ENCODE results near the gene PGA3.
A peak's percentile ranks its signal among the peaks of the same experiment; 100 is the strongest.
"Not testable (repeated sequence)": the region's sequence is repeated elsewhere in the genome, so short reads cannot be mapped to it uniquely, and the experiment has no call there.

The PGA3 gene

DNA sequence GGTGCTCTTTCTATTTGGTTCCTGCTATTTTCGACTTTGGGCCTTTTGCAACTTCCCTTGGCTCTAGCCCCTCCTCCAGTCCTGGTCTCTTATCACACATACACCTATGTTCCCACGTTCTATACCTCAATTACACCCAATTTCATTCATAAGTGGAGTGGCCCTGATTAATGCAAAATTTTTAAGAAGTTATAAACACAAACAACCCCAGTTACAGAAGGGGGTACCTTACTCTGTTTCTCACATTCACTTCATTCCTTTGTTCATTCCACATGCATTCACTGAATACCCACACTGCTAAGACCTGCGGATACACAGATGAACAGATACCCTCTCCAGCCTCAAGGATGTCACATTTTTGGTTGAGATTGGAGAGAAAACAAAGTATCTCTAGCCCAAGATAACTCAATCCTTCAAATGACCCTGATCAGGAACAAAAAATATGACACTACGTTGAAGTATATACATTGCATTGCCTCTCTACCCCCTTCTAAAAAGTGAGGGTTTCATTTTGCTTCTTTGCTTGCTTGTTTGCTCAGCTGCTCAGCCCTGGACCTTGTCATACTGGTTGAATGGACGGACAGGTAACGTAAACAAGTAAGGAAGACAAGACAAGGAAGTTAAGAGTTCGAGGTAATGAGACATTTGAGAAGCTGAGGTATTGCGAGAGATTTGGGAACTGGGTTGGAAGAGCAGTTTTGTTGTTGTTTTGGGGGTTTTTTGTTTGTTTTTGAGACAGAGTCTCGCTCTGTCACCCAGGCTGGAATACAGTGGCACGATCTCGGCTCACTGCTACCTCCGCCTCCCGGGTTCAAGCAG lies 38.5 kb upstream of the PGA3 start:
- peak overlapping the region; percentile 56 for H3K4me3 Mint-ChIP-seq
- peaks cover 42% of the 10 kb centered on the region for H3K4me1 Mint-ChIP-seq
- H3K9me3 Mint-ChIP-seq = no peaks in the 10 kb centered on the region
- peaks cover 25% of the 10 kb centered on the region for H3K36me3 Mint-ChIP-seq
- H3K27ac Mint-ChIP-seq = peak overlapping the region; percentile 86
- ATAC-seq (no peak), DNase-seq (ENCODE audit: low spot score in 2 of 2) (no peak)

DNA sequence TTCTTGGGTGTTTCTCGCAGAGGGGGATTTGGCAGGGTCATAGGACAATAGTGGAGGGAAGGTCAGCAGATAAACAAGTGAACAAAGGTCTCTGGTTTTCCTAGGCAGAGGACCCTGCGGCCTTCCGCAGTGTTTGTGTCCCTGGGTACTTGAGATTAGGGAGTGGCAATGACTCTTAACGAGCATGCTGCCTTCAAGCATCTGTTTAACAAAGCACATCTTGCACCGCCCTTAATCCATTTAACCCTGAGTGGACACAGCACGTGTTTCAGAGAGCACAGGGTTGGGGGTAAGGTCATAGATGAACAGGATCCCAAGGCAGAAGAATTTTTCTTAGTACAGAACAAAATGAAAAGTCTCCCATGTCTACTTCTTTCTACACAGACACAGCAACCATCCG lies 37.5 kb upstream of the PGA3 start:
- H3K9me3 Mint-ChIP-seq; ATAC-seq; H3K27ac Mint-ChIP-seq; H3K4me3 Mint-ChIP-seq; DNase-seq (ENCODE audit: low spot score in 2 of 2): not testable (repeated sequence)
- peaks cover 17% of the 10 kb centered on the region for H3K36me3 Mint-ChIP-seq
- peaks cover 33% of the 10 kb centered on the region for H3K4me1 Mint-ChIP-seq

DNA sequence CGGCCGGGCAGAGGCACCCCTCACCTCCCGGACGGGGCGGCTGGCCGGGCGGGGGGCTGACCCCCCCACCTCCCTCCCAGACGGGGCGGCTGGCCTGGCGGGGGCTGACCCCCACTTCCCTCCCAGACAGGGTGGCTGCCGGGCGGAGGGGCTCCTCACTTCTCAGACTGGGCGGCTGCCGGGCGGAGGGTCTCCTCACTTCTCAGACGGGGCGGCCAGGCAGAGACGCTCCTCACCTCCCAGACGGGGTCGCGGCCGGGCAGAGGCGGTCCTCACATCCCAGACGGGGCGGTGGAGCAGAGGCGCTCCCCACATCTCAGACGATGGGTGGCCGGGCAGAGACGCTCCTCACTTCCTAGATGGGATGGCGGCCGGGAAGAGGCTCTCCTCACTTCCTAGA lies 37.0 kb upstream of the PGA3 start:
- not testable (repeated sequence) for DNase-seq (ENCODE audit: low spot score in 2 of 2); H3K27ac Mint-ChIP-seq; H3K9me3 Mint-ChIP-seq; H3K4me3 Mint-ChIP-seq; ATAC-seq
- H3K36me3 Mint-ChIP-seq = peaks cover 12% of the 10 kb centered on the region
- peaks cover 32% of the 10 kb centered on the region for H3K4me1 Mint-ChIP-seq

DNA sequence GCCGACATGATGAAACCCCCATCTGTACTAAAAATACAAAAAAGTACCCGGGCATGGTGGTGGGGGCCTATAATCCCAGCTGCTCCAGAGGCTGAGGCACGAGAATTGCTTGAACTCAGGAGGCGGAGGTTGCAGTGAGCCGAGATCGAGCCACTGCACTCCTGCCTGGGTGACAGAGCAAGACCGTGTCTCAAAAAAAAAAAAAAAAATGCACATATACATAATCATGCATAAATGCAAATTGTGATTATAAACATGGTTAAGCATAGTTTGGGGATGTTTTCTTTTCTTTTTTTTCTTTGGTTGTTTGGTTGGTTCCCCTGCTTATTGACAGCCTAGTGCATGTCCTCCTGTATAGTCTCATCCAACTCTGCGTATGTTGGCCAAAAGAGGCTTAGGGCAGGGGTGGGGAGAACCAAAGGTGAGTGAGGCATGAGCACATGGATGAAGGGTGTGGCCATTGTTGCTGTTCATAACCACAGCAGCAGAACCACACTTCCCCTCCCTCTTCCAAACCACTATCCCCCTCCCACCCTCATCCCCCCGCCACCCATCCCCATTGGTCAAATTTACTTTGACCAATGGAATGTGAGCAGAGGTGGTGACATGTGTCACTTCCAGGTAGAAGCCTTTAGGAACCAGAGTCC lies 35.1 kb upstream of the PGA3 start:
- peaks cover 6% of the 10 kb centered on the region for H3K36me3 Mint-ChIP-seq
- peaks cover 33% of the 10 kb centered on the region for H3K4me1 Mint-ChIP-seq
- ATAC-seq (no peak), DNase-seq (ENCODE audit: low spot score in 2 of 2) (no peak)
- H3K4me3 Mint-ChIP-seq = no peak overlapping the region
- no peak overlapping the region for H3K27ac Mint-ChIP-seq
- no peaks in the 10 kb centered on the region for H3K9me3 Mint-ChIP-seq

- ATAC-seq (no peak), DNase-seq (ENCODE audit: low spot score in 2 of 2) (no peak)
- H3K4me3 Mint-ChIP-seq = no peak overlapping the region
- no peaks in the 10 kb centered on the region for H3K9me3 Mint-ChIP-seq
- H3K27ac Mint-ChIP-seq = no peak overlapping the region
- peaks cover 6% of the 10 kb centered on the region for H3K36me3 Mint-ChIP-seq
- peaks cover 29% of the 10 kb centered on the region for H3K4me1 Mint-ChIP-seq
Observed at GRCh38 chr11:61168800-61169199, 34.5 kb upstream of the PGA3 start.

- Mint-ChIP-seq H3K9me3 (no peaks in the 10 kb centered on the region), H3K27ac (no peak overlapping the region), H3K4me3 (no peak overlapping the region), H3K36me3 (no peaks in the 10 kb centered on the region), H3K4me1 (peaks cover 14% of the 10 kb centered on the region)
- no peak for ATAC-seq
- DNase-seq (ENCODE audit: low spot score in 2 of 2) = no peak
Observed at GRCh38 chr11:61170566-61170965, 32.7 kb upstream of the PGA3 start.

DNA sequence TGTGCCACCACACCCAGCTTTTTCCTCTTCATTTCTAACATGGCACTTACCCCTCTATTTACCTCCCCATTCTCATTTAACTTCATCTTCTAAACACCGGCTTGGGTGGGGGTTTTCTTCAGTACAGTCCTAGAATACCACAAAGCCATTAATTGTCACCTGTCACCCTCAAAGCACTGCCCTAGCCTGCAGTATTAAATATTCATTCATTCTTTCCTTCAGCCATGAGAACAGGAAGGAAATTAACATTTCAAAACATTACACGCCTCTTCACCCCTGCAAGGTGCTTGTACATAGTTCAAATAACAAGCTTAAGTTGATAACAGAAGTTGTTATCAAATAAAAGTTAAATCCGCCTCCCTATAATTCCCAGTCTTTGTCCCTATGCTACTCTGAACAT lies 31.4 kb upstream of the PGA3 start:
- Mint-ChIP-seq H3K4me3 (no peak overlapping the region), H3K4me1 (peaks cover 14% of the 10 kb centered on the region), H3K9me3 (no peaks in the 10 kb centered on the region), H3K36me3 (no peaks in the 10 kb centered on the region), H3K27ac (peak overlapping the region; percentile 60)
- ATAC-seq (no peak), DNase-seq (ENCODE audit: low spot score in 2 of 2) (no peak)

- Mint-ChIP-seq H3K27ac (peak overlapping the region; percentile 60), H3K9me3 (no peaks in the 10 kb centered on the region), H3K4me1 (peaks cover 14% of the 10 kb centered on the region), H3K4me3 (no peak overlapping the region), H3K36me3 (no peaks in the 10 kb centered on the region)
- ATAC-seq (no peak), DNase-seq (ENCODE audit: low spot score in 2 of 2) (no peak)
Observed at GRCh38 chr11:61172356-61172755, 31.0 kb upstream of the PGA3 start.

DNA sequence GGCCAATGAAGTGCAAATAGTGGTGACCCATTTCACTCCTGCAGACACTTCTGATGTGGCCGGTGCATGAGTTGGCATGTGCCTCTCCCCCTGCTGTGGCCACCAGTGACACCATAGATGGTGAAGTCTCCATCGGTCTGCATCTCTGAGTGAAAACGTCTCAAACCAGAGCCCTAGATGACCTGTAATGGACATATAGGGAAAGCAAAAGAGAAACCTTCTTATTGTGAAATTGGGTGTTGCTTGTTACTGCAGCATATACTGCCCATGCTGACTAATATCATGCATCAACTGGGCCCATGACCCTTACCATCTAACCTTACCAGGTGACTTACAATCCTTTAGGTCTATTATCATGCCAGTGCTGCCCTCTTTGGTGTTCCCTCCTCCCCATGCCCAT lies 30.4 kb upstream of the PGA3 start:
- DNase-seq (ENCODE audit: low spot score in 2 of 2) (no peak), ATAC-seq (peak; percentile 26)
- H3K4me1 Mint-ChIP-seq = peaks cover 14% of the 10 kb centered on the region
- no peak overlapping the region for H3K4me3 Mint-ChIP-seq
- H3K36me3 Mint-ChIP-seq = no peaks in the 10 kb centered on the region
- no peaks in the 10 kb centered on the region for H3K9me3 Mint-ChIP-seq
- no peak overlapping the region for H3K27ac Mint-ChIP-seq

GRCh38 chr11:61173456-61173855 lies 29.9 kb upstream of the PGA3 start:
- Mint-ChIP-seq H3K36me3 (no peaks in the 10 kb centered on the region), H3K4me1 (peaks cover 14% of the 10 kb centered on the region), H3K27ac (no peak overlapping the region), H3K9me3 (no peaks in the 10 kb centered on the region), H3K4me3 (no peak overlapping the region)
- ATAC-seq (no peak), DNase-seq (ENCODE audit: low spot score in 2 of 2) (no peak)

GRCh38 chr11:61174273-61174672 lies 29.0 kb upstream of the PGA3 start:
- Mint-ChIP-seq H3K27ac (no peak overlapping the region), H3K9me3 (no peaks in the 10 kb centered on the region)

DNA sequence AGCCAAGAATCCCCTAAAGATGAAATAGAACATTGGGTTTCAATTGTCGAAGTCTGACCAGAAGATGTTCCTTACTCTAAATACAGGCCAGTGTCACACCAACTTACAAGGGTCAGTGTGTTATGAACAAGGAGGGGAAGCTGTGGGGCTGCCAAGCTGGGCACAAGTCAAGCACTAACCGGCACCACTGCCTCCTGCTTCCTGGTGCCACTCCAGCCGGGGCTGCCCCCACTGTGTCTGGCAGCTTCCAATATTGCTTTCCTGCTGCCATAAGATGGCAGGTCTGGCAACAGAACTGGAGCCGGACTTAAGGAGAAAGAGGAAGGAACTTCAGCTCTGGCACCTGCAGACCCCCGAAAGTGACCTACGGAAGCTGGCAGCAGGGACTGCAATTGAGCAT lies 28.4 kb upstream of the PGA3 start:
- H3K4me3 Mint-ChIP-seq = no peak overlapping the region
- no peak for ATAC-seq

More at GRCh38 chr11:61174273-61174672, 29.0 kb upstream of the PGA3 start:
- Mint-ChIP-seq H3K4me3 (no peak overlapping the region), H3K4me1 (peaks cover 14% of the 10 kb centered on the region), H3K36me3 (no peaks in the 10 kb centered on the region)
- no peak for ATAC-seq
- no peak for DNase-seq (ENCODE audit: low spot score in 2 of 2)

DNA sequence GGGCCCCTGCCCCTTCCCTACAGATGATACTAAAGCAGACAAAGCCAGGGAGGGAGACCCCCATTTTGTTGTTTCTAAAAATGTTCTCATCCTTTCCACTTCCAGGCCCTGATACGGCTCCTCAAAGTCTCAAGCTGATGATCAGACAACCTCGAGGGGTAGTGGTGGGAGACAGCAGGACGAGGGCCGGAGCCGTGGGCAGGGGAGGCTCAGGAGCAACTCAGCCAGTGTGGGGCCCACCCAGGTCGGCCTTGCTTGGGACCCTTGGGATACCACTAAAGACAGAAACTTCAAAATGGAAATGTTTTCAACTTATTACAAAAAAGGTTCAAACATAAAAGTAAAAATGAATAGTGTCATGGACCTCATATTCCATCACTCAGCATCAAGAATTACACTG lies 26.9 kb upstream of the PGA3 start:
- ATAC-seq = no peak
- Mint-ChIP-seq H3K4me3 (no peak overlapping the region), H3K9me3 (no peaks in the 10 kb centered on the region), H3K27ac (no peak overlapping the region), H3K36me3 (no peaks in the 10 kb centered on the region), H3K4me1 (peaks cover 14% of the 10 kb centered on the region)
- no peak for DNase-seq (ENCODE audit: low spot score in 2 of 2)

More for the DNA sequence above, 28.4 kb upstream of the PGA3 start:
- no peaks in the 10 kb centered on the region for H3K9me3 Mint-ChIP-seq
- H3K4me1 Mint-ChIP-seq = peaks cover 14% of the 10 kb centered on the region
- no peaks in the 10 kb centered on the region for H3K36me3 Mint-ChIP-seq
- H3K27ac Mint-ChIP-seq = no peak overlapping the region
- no peak for DNase-seq (ENCODE audit: low spot score in 2 of 2)

DNA sequence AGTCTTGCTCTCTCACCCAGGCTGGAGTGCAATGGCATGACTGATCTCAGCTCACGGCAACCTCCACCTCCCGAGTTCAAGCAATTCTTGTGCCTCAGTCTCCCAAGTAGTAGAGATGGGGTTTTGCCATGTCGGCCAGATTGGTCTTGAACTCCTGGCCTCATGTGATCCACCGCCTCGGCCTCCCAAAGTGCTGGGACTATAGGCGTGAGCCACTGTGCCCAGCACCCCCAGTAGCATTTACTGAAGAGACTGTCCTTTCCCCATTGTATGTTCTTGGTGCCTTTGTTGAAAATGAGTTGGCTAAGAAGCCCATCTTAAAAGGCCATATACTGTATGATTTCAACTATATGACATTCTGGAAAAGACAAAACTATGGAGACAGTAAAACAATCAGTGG lies 23.1 kb upstream of the PGA3 start:
- not testable (repeated sequence) for DNase-seq (ENCODE audit: low spot score in 2 of 2); ATAC-seq; H3K27ac Mint-ChIP-seq; H3K9me3 Mint-ChIP-seq; H3K4me3 Mint-ChIP-seq; H3K4me1 Mint-ChIP-seq; H3K36me3 Mint-ChIP-seq

GRCh38 chr11:61181489-61181888 lies 21.8 kb upstream of the PGA3 start:
- DNase-seq (ENCODE audit: low spot score in 2 of 2) (no peak), ATAC-seq (no peak)
- Mint-ChIP-seq H3K27ac (no peak overlapping the region), H3K4me1 (no peaks in the 10 kb centered on the region), H3K4me3 (no peak overlapping the region), H3K36me3 (no peaks in the 10 kb centered on the region), H3K9me3 (no peaks in the 10 kb centered on the region)

DNA sequence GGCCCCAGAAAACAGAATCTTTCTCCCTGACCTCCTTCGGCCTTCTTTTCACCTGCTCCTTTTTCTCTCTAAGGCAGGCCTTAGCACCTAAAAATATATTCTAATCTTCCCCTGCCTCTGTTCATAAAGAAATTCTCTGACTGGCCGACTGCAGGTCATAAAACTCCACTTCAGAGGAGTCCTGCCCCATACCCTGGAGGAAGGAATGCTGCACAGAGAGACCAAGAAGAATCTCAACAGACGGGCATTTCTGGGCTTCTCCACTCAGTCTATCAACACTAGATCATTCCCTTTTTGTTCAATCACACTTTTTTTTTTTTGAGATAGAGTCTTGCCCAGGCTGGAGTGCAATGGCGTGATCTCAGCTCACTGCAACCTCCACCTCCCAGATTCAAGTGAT lies 19.7 kb upstream of the PGA3 start:
- H3K27ac Mint-ChIP-seq = peak overlapping the region; percentile 49

More for the DNA sequence above, 19.7 kb upstream of the PGA3 start:
- no peaks in the 10 kb centered on the region for H3K36me3 Mint-ChIP-seq
- DNase-seq (ENCODE audit: low spot score in 2 of 2) (no peak), ATAC-seq (no peak)
- H3K4me1 Mint-ChIP-seq = no peaks in the 10 kb centered on the region
- H3K4me3 Mint-ChIP-seq = no peak overlapping the region
- no peaks in the 10 kb centered on the region for H3K9me3 Mint-ChIP-seq

Measured in stimulated activated effector memory CD8-positive, alpha-beta T cell treated with anti-CD3 and anti-CD28 coated beads, Interleukin-12 subunit alpha, Interleukin-12 subunit beta, amount 100 ng/mL, for 72 hours (primary cell).